H1 (cell line): Measurements from ENCODE around the gene MOSMO. TPM values are rescaled to one million over a fixed set of nuclear protein-coding genes. Genes with fewer than 3 reads are reported as not detected.

Experiments used
- CTCF ChIA-PET: fragments of 300-600 bp; sonication (Branson Sonifier 250); formaldehyde crosslinking; loops from one replicate; lab custom pipeline; 2021; ENCODE audit not compliant: partially characterized antibody; lab: Charles Lee
- POLR2A ChIA-PET: fragments of 300-600 bp; sonication (Branson Sonifier 250); formaldehyde crosslinking; loops from one replicate; lab custom pipeline; 2021; ENCODE audit warnings: inconsistent platforms; ENCODE audit not compliant: partially characterized antibody; lab: Charles Lee
- DNase-seq, 2 experiments: peaks; one replicate each; pipeline versions ENCODE4 v3.0.0 to v3.0.0-alpha.2; 2010 to 2022; ENCODE audit warnings: low spot score in 2 of 2, low read depth in 1 of 2, mixed read lengths in 1 of 2
- FAIRE-seq: peaks from 2 replicates; lab custom pipeline; 2011; peaks lifted over from hg19 to GRCh38; lab: Jason Lieb, UNC
- H2AFZ ChIP-seq: 2 replicates; pipeline ENCODE4 v1.8.1; 2012; ENCODE audit warnings: low read length, inconsistent platforms
- H2AK5ac ChIP-seq: 2 replicates; pipeline ENCODE4 v1.6.1; 2013; ENCODE audit warnings: low read depth, low read length
- H2BK120ac ChIP-seq: replicated peaks from 2 replicates; pipeline ENCODE3; 2013; ENCODE audit warnings: low read depth, low read length, inconsistent platforms
- H2BK12ac ChIP-seq: 2 replicates; pipeline ENCODE4 v1.6.1; 2013; ENCODE audit warnings: low read depth, low read length
- H2BK15ac ChIP-seq: 2 replicates; pipeline ENCODE4 v1.6.1; 2013; ENCODE audit warnings: low read length
- H2BK20ac ChIP-seq: 2 replicates; pipeline ENCODE4 v1.6.1; 2013; ENCODE audit warnings: low read length
- H2BK5ac ChIP-seq: 2 replicates; pipeline ENCODE4 v1.6.1; 2013; ENCODE audit warnings: low read depth, low read length
- H3K14ac ChIP-seq: 2 replicates; pipeline ENCODE4 v1.6.1; 2013; ENCODE audit warnings: inconsistent platforms; ENCODE audit not compliant: insufficient read length
- H3K18ac ChIP-seq: 2 replicates; pipeline ENCODE4 v1.6.1; 2013; ENCODE audit warnings: low read length; ENCODE audit errors: extremely low read depth
- H3K23ac ChIP-seq: 2 replicates; pipeline ENCODE4 v1.6.1; 2013; ENCODE audit warnings: inconsistent platforms; ENCODE audit not compliant: insufficient read length
- H3K23me2 ChIP-seq: 2 replicates; pipeline ENCODE4 v1.6.1; 2013; ENCODE audit warnings: low read depth, low read length
- H3K27ac ChIP-seq: 2 replicates; pipeline ENCODE4 v1.6.1; 2011; ENCODE audit warnings: low read depth, low read length, inconsistent platforms
- H3K27me3 ChIP-seq, 4 experiments: replicated peaks in 1 of 4; 1 replicate in 1 of 4; 2 replicates in 3 of 4; pipeline versions ENCODE4 v1.6.1 to v1.8.1; 2011 to 2013; ENCODE audit warnings: low read length in 3 of 4, mild to moderate bottlenecking in 3 of 4, inconsistent platforms in 2 of 4, mixed read lengths in 2 of 4, moderate library complexity in 1 of 4; ENCODE audit not compliant: control insufficient read depth in 3 of 4, insufficient read depth in 3 of 4; ENCODE audit errors: extremely low read depth in 1 of 4
- H3K36me3 ChIP-seq, 4 experiments: 2 replicates each; pipeline versions ENCODE4 v1.6.1 to v1.8.1; 2011 to 2013; ENCODE audit warnings: mild to moderate bottlenecking in 4 of 4, low read length in 3 of 4, moderate library complexity in 2 of 4, control low read depth in 1 of 4, inconsistent platforms in 1 of 4; ENCODE audit not compliant: insufficient read depth in 4 of 4, control insufficient read depth in 2 of 4
- H3K4ac ChIP-seq: replicated peaks from 2 replicates; pipeline ENCODE3; 2013; ENCODE audit warnings: low read length, low read depth, mixed read lengths, inconsistent platforms; ENCODE audit not compliant: insufficient read length
- H3K4me1 ChIP-seq, 4 experiments: replicated peaks in 1 of 4; 1 replicate in 1 of 4; 2 replicates in 3 of 4; pipeline versions ENCODE4 v1.6.1 to v1.8.1; 2011 to 2013; ENCODE audit warnings: low read length in 3 of 4, inconsistent platforms in 2 of 4, mixed read lengths in 1 of 4; ENCODE audit not compliant: insufficient read depth in 4 of 4, control insufficient read depth in 3 of 4
- H3K4me2 ChIP-seq, 2 experiments: 2 replicates each; pipeline versions ENCODE4 v1.6.1 to v1.8.1; 2011 to 2013; ENCODE audit warnings: low read depth in 2 of 2, low read length in 2 of 2, control low read depth in 1 of 2, inconsistent platforms in 1 of 2, mild to moderate bottlenecking in 1 of 2; ENCODE audit not compliant: insufficient read depth in 1 of 2
- H3K4me3 ChIP-seq, 4 experiments: fragments of 200-600, 300-600 bp in 1 of 4; sonication (generic), shearing (Covaris generic), sonication (Bioruptor Twin) in 1 of 4; 2 replicates each; pipeline versions ENCODE4 v1.5.1 to v1.8.1; 2011 to 2016; ENCODE audit warnings: low read length in 4 of 4, low read depth in 3 of 4, control low read depth in 2 of 4, inconsistent platforms in 2 of 4, mild to moderate bottlenecking in 2 of 4, mixed read lengths in 1 of 4, moderate library complexity in 1 of 4; ENCODE audit not compliant: insufficient read depth in 2 of 4; ENCODE audit errors: extremely low read depth in 1 of 4
- H3K56ac ChIP-seq: replicated peaks from 2 replicates; pipeline ENCODE3; 2013; ENCODE audit warnings: low read depth, mild to moderate bottlenecking, mixed read lengths, low read length, inconsistent platforms; ENCODE audit not compliant: insufficient read length
- H3K79me1 ChIP-seq: 2 replicates; pipeline ENCODE4 v1.6.1; 2013; ENCODE audit warnings: low read depth, low read length, control low read depth
- H3K79me2 ChIP-seq, 2 experiments: 2 replicates each; pipeline versions ENCODE4 v1.6.1 to v1.8.1; 2012 to 2013; ENCODE audit warnings: low read length in 2 of 2, mild to moderate bottlenecking in 2 of 2, inconsistent platforms in 1 of 2; ENCODE audit not compliant: insufficient read depth in 2 of 2, control insufficient read depth in 1 of 2
- H3K9ac ChIP-seq, 4 experiments: replicated peaks in 1 of 4; 1 replicate in 1 of 4; 2 replicates in 3 of 4; pipeline versions ENCODE4 v1.6.1 to v1.8.1; 2011 to 2013; ENCODE audit warnings: low read depth in 3 of 4, low read length in 3 of 4, control low read depth in 2 of 4, mild to moderate bottlenecking in 2 of 4, moderate library complexity in 2 of 4, inconsistent platforms in 1 of 4; ENCODE audit errors: extremely low read depth in 1 of 4
- H3K9me3 ChIP-seq, 2 experiments: 2 replicates each; pipeline versions ENCODE4 v1.6.1 to v1.8.1; 2012 to 2013; ENCODE audit warnings: mild to moderate bottlenecking in 2 of 2, moderate library complexity in 2 of 2, control low read depth in 1 of 2, inconsistent platforms in 1 of 2, low read depth in 1 of 2, low read length in 1 of 2, mixed read lengths in 1 of 2; ENCODE audit not compliant: insufficient read depth in 2 of 2
- H4K20me1 ChIP-seq, 2 experiments: replicated peaks in 1 of 2; 2 replicates each; pipeline versions ENCODE3 to v1.8.1; 2011 to 2013; ENCODE audit warnings: inconsistent platforms in 2 of 2, low read length in 2 of 2, mild to moderate bottlenecking in 1 of 2; ENCODE audit not compliant: insufficient read depth in 2 of 2, control insufficient read depth in 1 of 2
- H4K5ac ChIP-seq: 2 replicates; pipeline ENCODE4 v1.6.1; 2013; ENCODE audit warnings: low read length, low read depth, mixed read lengths, inconsistent platforms; ENCODE audit not compliant: insufficient read length
- H4K8ac ChIP-seq: 2 replicates; pipeline ENCODE4 v1.8.0; 2013; ENCODE audit warnings: mild to moderate bottlenecking, moderate library complexity, low read length, inconsistent platforms; ENCODE audit not compliant: insufficient read depth; ENCODE audit errors: extremely low read depth
- H4K91ac ChIP-seq: replicated peaks from 2 replicates; pipeline ENCODE3; 2013; ENCODE audit warnings: low read length, mixed read lengths, inconsistent platforms; ENCODE audit not compliant: insufficient read length
- RAD21 ChIP-seq, 2 experiments: IDR thresholded peaks in 1 of 2; conservative IDR thresholded peaks in 1 of 2; 2 replicates each; pipeline ENCODE4 v1.6.1; 2011; ENCODE audit warnings: low read depth in 2 of 2, low read length in 2 of 2, improper control_type of control experiment in 1 of 2, inconsistent platforms in 1 of 2, mild to moderate bottlenecking in 1 of 2, moderate library complexity in 1 of 2
- WGBS, 2 experiments: shearing (Covaris generic) in 1 of 2; methylation state at CpG; one replicate each; pipeline versions ENCODE4 v1.1.6 to v1.1.7; 2013 to 2015; ENCODE audit warnings: low lambda C conversion rate in 2 of 2, mixed read lengths in 2 of 2, inconsistent platforms in 1 of 2, low coverage in 1 of 2, missing lambda C conversion rate in 1 of 2; ENCODE audit not compliant: insufficient replicate concordance in 2 of 2, insufficient coverage in 1 of 2, insufficient read length in 1 of 2; ENCODE audit errors: extremely low coverage in 1 of 2, missing lambda C conversion rate in 1 of 2; 5-methylcytosine and 5-hydroxymethylcytosine counted together
- polyA plus RNA-seq, 7 experiments: library from polyadenylated mRNA; depleted of rRNA in 3 of 7; stranded (reverse) in 5 of 7; unstranded in 2 of 7; fragments of >200 nt in 5 of 7; fragments of 200-250 nt in 2 of 7; gene quantifications; 1 replicate in 5 of 7; 2 replicates in 1 of 7; 4 replicates in 1 of 7; pipeline versions ENCODE4 v1.2.1 to v1.2.3, GENCODE V29; 2011 to 2013; ENCODE audit warnings: missing spikeins in 2 of 7, mixed read lengths in 2 of 7
- total RNA-seq: library from RNA; stranded (reverse); fragmentation: NEBNext Ultra II Directional; extraction: Animal tissue kit (Norgen Biotek cat#: 25700); gene quantifications from 2 replicates; pipeline ENCODE4 v1.2.1, GENCODE V29; 2021

The MOSMO gene
- total and polyA plus RNA-seq, 2 of the 8 experiments (the other 6 are each of a cell fraction or from before 2014, with no cell fraction given), result 8.6 to 14.8 TPM

GRCh38 chr16:22093331-22093730 lies 85.4 kb downstream of the MOSMO start:
- Histone ChIP-seq H3K18ac (no peak overlapping the region), H3K4me1 (peaks cover 0 to 12% (median 3%) of the 10 kb centered on the region in 4 experiments; a peak in 6 of 7 replicates), H3K56ac (no peak overlapping the region), H3K79me2 (no peaks in the 10 kb centered on the region), H3K23me2 (0 out of 2 replicates have a peak, but pooled peaks cover 2% of the 10 kb centered on the region), H2BK120ac (no peak overlapping the region), H2BK20ac (no peak overlapping the region), H3K9me3 (no peaks in the 10 kb centered on the region), H2AK5ac (no peak overlapping the region), H2BK5ac (no peak overlapping the region), H4K8ac (no peak overlapping the region), H3K27ac (no peak overlapping the region), H4K5ac (no peak overlapping the region), H2BK15ac (no peak overlapping the region), H2BK12ac (no peak overlapping the region), H2AFZ (no peak overlapping the region), H3K4me2 (no peak overlapping the region; a peak in 1 of 4 replicates), H4K91ac (no peak overlapping the region), H4K20me1 (no peaks in the 10 kb centered on the region), H3K23ac (no peak overlapping the region), H3K27me3 (no peaks in the 10 kb centered on the region), H3K4ac (no peak overlapping the region), H3K36me3 (no peaks in the 10 kb centered on the region), H3K79me1 (no peaks in the 10 kb centered on the region), H3K9ac (no peak overlapping the region), H3K4me3 (no peak overlapping the region), H3K14ac (no peak overlapping the region)
- DNase-seq (no peak), FAIRE-seq (no peak)
- POLR2A ChIA-PET, result no interaction called here
- no peak for TF ChIP-seq RAD21 (IDR thresholded peaks at IDR 0.05 in 1 of 2, conservative IDR thresholded peaks at IDR 0.05 in 1 of 2; ENCODE audit: low read depth in 2 of 2, low read length in 2 of 2)
- CTCF ChIA-PET, result interaction anchor here (0.7 to 6.1 kb wide), 7 partner anchors 9 to 96 kb away, joined by 3 to 63 read pairs (median 4); no protein-coding TSS in a partner anchor
- WGBS, 2 experiments, result 98% methylated on average over 3 of the region's 3 CpGs; no CpG with 5 or more reads in 1 of the 2 experiments
